H1 (cell line): Measurements from ENCODE around the gene CD200R1L. TPM values are rescaled to one million over a fixed set of nuclear protein-coding genes. Genes with fewer than 3 reads are reported as not detected.

Source experiments
- ASH2L ChIP-seq: fragments of 200-600, 300-600 bp; sonication (generic); IDR thresholded peaks from one replicate; pipeline ENCODE4 v1.7.1; 2017; ENCODE audit warnings: low read length
- HDAC2 ChIP-seq, 2 experiments: fragments of 300-600 bp in 1 of 2; sonication (generic) in 1 of 2; IDR thresholded peaks; 2 replicates each; pipeline ENCODE4 v1.6.1; 2011 to 2012; ENCODE audit warnings: low read depth in 2 of 2, low read length in 2 of 2, mild to moderate bottlenecking in 2 of 2, moderate library complexity in 2 of 2, borderline replicate concordance in 1 of 2, inconsistent platforms in 1 of 2
- KDM4A ChIP-seq: IDR thresholded peaks from one replicate; pipeline ENCODE4 v1.7.1; 2012; ENCODE audit warnings: low read depth, mild to moderate bottlenecking, moderate library complexity, low read length, inconsistent platforms; ENCODE audit not compliant: severe bottlenecking
- RNF2 ChIP-seq: fragments of 200-900, 300-1000 bp; sonication (generic); IDR thresholded peaks from 2 replicates; pipeline ENCODE4 v1.7.1; 2016; ENCODE audit warnings: borderline replicate concordance, low read depth, mild to moderate bottlenecking, antibody characterized with exemption, low read length; ENCODE audit not compliant: poor library complexity, severe bottlenecking; ENCODE audit errors: missing control alignments
- SAP30 ChIP-seq: fragments of 300-600 bp; sonication (generic); IDR thresholded peaks from 2 replicates; pipeline ENCODE4 v1.7.1; 2012; ENCODE audit warnings: low read length, moderate library complexity, mild to moderate bottlenecking, inconsistent platforms; ENCODE audit not compliant: insufficient read depth, insufficient replicate concordance
- SP1 ChIP-seq: IDR thresholded peaks from 2 replicates; pipeline ENCODE4 v1.6.1; 2011; ENCODE audit warnings: low read depth, low read length
- TAF1 ChIP-seq: IDR thresholded peaks from 2 replicates; pipeline ENCODE4 v1.6.1; 2011; ENCODE audit warnings: mild to moderate bottlenecking, low read depth, low read length
- polyA plus RNA-seq, 7 experiments: library from polyadenylated mRNA; depleted of rRNA in 3 of 7; stranded (reverse) in 5 of 7; unstranded in 2 of 7; fragments of >200 nt in 5 of 7; fragments of 200-250 nt in 2 of 7; gene quantifications; 1 replicate in 5 of 7; 2 replicates in 1 of 7; 4 replicates in 1 of 7; pipeline versions ENCODE4 v1.2.1 to v1.2.3, GENCODE V29; 2011 to 2013; ENCODE audit warnings: missing spikeins in 2 of 7, mixed read lengths in 2 of 7
- total RNA-seq: library from RNA; stranded (reverse); fragmentation: NEBNext Ultra II Directional; extraction: Animal tissue kit (Norgen Biotek cat#: 25700); gene quantifications from 2 replicates; pipeline ENCODE4 v1.2.1, GENCODE V29; 2021
- TF ChIP-seq, protein P1 (sequence below): IDR thresholded peaks from 2 replicates; pipeline ENCODE4 v1.6.1; 2012; ENCODE audit warnings: inconsistent platforms
- TF ChIP-seq, protein P2 (sequence below): IDR thresholded peaks from 2 replicates; pipeline ENCODE4 v1.6.1; 2011; ENCODE audit warnings: low read length, improper control_type of control experiment

Gene CD200R1L
- total and polyA plus RNA-seq, 2 of the 8 experiments (the other 6 are each of a cell fraction or from before 2014, with no cell fraction given): not detected

DNA sequence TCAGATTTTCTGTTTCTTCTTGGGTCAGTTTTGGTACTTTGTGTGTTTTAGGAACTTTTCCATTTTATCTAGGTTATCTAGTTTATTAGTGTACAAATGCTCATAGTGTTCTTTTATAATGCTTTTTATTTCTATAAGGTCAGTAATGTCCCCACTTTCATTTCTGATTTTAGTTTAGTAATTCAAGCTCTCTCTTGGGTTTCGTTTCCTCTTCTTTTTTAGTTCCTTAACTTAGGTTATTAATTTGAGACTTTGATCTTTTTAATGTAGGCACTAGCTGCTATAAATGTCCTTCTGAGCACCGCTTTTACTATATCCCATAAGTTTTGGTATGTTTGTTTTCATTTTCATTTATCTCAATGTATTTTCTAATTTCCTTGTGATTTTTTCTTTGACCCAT lies 27.0 kb upstream of the CD200R1L start (continued):
- TF ChIP-seq, protein P1, sequence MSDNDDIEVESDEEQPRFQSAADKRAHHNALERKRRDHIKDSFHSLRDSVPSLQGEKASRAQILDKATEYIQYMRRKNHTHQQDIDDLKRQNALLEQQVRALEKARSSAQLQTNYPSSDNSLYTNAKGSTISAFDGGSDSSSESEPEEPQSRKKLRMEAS: no peak
- TF ChIP-seq TAF1: no peak
- TF ChIP-seq KDM4A: no peak
- no peak for TF ChIP-seq ASH2L
- TF ChIP-seq HDAC2 (IDR thresholded peaks at IDR 0.05; ENCODE audit: borderline replicate concordance in 1 of 2, low read depth in 2 of 2, low read length in 2 of 2): no peak
- no peak for TF ChIP-seq SAP30
- no peak for TF ChIP-seq SP1
- TF ChIP-seq, protein P2, sequence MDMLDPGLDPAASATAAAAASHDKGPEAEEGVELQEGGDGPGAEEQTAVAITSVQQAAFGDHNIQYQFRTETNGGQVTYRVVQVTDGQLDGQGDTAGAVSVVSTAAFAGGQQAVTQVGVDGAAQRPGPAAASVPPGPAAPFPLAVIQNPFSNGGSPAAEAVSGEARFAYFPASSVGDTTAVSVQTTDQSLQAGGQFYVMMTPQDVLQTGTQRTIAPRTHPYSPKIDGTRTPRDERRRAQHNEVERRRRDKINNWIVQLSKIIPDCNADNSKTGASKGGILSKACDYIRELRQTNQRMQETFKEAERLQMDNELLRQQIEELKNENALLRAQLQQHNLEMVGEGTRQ: no peak
- TF ChIP-seq RNF2: no peak
